ENCODE results near the gene NPAS1.

The NPAS1 gene, protein sequence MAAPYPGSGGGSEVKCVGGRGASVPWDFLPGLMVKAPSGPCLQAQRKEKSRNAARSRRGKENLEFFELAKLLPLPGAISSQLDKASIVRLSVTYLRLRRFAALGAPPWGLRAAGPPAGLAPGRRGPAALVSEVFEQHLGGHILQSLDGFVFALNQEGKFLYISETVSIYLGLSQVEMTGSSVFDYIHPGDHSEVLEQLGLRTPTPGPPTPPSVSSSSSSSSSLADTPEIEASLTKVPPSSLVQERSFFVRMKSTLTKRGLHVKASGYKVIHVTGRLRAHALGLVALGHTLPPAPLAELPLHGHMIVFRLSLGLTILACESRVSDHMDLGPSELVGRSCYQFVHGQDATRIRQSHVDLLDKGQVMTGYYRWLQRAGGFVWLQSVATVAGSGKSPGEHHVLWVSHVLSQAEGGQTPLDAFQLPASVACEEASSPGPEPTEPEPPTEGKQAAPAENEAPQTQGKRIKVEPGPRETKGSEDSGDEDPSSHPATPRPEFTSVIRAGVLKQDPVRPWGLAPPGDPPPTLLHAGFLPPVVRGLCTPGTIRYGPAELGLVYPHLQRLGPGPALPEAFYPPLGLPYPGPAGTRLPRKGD

DNA sequence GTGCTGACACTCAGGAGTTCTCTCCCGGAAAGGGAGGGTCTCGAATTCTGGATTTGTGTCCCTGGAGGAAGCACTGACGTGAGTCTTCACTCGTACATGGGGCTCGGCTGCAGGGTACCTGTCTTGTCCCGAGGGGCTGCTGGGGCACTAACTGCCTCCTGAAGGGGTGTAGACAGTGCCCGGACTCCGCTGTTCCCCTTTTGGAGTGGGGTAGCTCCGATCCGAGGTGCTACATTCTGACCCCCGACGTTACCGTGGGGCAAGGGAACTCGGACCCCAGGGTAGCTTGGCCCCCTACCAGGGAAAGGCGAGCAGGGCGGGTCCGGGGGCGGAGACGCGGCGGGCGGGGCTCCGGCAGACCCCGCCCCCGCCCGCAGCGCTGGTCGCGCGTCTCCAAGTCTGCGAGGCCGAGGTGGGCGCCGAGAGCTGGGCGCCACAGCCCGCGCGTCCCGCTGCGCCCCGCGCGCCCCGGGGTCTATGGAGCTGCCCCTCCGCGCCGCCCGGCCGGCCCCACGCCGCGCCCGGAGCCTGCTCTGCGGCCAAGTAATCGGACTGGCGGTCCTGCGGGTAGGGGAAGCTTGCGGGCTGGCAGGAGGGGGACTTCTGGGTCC is at the start of gene NPAS1:
Gene NPAS1, plus strand, starts transcription at position 407 of the 611 bp plus-strand sequence. CDS start 1,211 bp downstream, outside the sequence.
- no peak for DNase-seq

- no peak for DNase-seq
These were observed 48.8 kb upstream of the NPAS1 start for GRCh38 chr19:46970815-46971214.

DNA sequence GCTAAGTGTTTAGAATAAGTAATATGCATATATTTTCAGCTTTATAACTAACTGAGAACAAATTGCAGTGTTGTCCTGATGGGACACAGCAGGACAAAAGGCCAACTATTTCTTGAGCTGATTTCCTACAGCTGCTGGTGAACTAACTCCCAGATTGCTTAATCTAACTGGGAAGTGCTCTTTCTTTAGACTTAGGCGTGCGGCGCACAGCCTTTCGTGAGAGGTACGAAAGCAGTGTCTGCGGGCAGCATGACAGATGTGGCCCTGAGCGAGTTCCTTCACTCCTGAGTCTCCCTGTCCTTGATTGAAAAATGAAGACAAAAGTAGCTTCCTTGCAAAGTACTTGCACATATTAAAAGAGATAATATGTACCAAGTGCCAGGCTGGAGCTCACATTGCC is 47.3 kb upstream of the NPAS1 start:
- DNase-seq = no peak

DNA sequence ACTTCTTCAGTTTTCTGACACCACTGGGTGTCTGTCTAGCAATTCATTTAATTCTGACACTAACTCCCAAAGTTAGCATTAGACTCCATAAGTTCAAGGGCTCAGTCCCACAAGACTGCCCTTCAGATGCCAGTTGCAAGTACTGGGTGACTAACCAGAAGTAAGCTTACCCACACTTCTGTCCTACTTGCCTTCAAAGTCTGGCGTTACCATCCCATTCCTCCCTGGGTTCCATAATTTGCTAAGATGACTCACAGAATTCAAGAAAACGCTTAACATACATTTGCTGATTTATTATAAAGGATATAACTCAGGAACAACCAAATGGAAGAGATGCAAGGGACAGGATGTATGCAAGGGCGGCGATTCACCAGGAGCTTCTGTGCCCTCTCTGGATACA is 45.5 kb upstream of the NPAS1 start:
- no peak for DNase-seq

DNA sequence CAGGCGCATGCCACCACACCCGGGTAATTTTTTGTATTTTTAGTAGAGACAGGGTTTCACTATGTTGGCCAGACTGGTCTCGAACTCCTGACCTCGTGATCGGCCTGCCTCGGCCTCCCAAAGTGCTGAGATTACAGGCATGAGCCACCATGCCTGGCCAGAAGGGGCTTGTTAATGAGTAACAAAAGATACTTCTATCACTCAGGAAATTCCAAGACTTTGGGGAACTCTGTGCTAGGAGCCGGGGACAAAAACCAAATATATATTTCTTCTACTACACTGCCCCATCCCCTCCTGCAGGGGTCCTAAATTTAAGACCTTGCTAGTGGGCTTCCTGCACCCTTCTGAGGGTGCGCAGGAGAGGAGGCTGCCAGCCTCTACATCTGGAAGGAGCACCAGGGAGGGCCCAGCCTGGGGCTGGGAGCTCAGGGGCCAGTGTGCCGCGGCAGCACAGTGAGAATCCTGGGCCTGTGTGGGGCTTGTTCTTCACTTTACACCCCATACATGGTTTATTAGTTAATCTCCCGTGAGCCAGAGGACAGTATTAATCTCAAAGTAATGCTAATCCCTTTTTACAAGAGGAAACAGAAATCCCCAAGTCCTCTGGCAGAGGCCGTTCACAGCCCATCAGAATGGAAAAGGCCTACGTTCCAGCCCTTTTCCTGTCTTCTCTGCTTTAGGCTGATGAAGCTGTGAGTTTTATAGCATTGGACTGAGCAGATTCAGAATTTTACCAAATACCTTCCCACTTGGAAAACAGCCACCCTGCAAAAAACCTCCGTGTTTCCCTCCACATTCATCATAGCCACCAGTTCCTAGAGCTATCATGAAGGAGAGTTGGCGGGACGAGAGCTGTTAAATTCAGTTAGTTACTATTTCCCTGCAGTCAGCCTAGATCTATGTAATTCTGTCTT is 44.4 kb upstream of the NPAS1 start:
- DNase-seq = no peak

- DNase-seq = no peak
These were observed 43.5 kb upstream of the NPAS1 start for GRCh38 chr19:46975925-46976782.

DNA sequence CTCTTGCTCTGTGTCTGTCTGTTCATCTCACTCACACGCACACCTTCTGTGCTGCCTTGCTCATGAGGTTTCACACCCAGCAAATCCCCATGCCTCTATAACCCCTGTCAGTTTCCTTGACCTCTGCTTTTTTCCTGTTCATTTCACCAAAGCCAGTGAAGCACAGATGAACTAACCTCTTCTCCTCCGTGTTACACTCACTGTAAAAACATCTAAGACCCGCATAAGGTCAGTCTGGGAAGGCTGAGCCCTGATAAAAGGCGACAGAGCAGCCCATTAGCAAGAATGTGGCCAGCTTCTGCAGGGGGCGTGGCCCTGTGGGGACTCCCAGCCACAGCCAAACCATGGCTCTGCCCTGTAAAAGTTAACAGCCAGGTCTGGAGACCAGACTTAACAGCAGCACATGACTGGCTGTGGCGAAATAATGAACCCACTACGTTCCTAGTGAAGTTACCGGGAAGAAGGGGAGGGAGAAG is 42.8 kb upstream of the NPAS1 start:
- DNase-seq = no peak

DNA sequence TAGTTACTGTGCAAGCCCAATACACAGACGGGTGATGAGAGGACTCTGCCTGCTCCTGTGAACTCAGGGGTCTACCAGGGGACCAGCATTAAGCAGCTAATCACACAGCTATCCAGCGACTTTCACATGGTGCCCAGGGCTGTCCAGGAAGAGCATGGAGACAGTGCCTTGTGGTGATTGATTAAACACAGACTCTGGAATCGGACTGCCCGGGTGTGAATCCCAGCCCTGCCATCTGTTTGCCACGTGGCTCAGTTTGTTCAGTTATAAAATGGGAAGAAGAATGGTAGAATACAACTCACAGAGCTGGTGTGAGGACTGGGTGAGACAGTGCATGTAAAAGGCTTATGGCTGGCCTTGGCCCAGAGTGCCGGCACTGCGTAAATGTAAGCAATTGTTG is 42.1 kb upstream of the NPAS1 start:
- no peak for DNase-seq

DNA sequence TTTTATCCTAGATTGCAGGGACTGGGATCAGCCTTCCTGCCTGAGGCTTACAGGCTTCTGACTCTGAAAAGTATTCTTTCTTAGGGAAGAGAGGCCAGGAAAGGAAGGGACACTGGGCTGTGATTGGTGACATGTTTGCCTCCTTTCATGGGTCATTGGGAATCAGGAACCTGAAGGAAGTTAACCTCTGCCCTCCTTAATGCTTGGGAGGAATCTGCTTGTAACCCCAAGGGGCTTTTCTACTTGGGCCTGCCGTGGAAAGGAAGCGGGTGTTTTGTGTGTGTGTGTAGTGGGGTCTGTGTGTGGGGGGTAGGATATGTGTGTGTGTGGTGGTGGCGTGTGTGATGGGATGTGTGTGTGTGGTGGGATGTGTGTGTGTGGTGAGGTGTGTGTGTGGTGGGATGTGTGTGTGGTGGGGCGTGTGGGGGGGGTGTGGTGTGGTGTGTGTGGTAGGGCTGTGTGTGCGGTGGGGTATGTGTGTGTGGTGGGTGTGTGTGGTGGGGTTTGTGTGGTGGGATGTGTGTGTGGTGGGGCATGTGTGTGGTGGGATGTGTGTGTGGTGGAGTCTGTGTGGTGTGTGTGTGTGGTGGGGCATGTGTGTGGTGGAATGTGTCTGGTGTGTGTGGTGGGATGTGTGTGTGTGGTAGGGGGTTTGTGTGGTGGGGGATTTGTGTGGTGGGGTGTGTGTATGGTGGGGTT is 41.3 kb upstream of the NPAS1 start:
- DNase-seq = no peak

GRCh38 chr19:46979126-46980105 is 40.2 kb upstream of the NPAS1 start:
- DNase-seq = no peak

DNA sequence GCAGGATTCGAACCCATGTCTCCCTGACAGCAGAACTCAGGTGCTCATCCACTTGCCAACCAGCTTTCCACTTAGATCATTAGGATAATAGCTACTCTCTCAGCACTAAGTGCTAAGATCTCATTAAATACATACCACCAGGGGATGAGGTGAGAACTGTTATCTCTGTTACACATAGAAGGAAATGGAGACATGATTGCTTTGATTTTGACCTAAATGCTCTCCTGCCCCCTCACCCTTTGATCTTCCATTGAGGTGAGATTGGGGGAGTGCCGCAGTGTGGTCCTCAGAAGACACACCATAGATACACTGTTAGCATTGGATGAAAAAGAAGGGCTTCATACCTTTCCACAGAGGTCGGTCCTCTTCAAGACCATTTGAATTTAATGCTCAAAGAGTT is 38.9 kb upstream of the NPAS1 start:
- no peak for DNase-seq

DNA sequence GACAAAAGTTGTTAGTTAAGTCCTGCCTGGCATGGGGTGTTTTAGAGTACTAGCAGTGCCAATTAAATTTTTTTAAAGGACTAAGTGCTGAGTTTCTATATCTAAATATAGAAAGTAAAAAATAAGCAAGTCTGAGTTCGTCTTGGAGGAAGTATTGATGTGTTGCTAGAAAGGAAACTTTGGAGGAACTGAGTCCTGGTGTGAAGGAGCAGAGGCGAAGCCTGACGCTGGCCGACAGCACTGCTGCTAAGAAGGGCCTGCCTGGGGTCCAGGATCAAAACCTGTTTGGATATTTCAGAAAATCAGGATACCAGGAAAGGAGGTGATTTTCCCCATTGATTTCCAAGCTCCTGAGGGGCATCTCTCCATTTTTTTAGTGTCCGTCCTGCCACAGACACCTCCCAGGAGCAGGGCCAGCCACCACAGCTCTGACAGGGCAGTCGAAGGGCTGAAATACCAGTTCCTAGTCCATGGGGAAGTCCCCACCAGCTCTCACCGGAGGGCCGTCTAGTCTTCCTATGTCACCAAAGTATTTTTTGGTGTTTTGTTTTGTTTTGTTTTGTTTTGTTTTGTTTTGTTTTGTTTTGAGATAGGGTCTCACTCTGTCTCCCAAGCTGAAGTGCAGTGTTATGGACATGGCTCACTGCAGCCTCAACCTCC is 38.2 kb upstream of the NPAS1 start:
- DNase-seq = no peak

DNA sequence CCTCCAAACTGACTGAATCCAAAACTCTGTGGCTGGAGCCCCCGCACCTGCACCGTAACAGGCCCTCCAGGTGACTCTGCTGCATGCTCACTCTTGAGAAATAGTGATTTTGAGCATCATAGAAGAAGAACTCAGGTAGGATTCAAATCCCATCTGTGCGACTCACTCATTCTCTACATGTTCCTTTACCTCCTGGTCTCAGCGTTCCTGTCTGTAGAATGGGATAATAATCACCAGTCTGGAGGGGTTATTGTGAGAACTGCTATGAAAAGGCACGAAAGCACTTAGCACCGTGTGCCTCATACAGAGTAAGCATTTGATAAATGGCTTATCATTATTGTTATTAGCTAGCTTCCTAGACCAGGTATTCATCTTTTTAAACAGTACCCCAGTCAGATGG is 36.5 kb upstream of the NPAS1 start:
- DNase-seq = no peak

DNA sequence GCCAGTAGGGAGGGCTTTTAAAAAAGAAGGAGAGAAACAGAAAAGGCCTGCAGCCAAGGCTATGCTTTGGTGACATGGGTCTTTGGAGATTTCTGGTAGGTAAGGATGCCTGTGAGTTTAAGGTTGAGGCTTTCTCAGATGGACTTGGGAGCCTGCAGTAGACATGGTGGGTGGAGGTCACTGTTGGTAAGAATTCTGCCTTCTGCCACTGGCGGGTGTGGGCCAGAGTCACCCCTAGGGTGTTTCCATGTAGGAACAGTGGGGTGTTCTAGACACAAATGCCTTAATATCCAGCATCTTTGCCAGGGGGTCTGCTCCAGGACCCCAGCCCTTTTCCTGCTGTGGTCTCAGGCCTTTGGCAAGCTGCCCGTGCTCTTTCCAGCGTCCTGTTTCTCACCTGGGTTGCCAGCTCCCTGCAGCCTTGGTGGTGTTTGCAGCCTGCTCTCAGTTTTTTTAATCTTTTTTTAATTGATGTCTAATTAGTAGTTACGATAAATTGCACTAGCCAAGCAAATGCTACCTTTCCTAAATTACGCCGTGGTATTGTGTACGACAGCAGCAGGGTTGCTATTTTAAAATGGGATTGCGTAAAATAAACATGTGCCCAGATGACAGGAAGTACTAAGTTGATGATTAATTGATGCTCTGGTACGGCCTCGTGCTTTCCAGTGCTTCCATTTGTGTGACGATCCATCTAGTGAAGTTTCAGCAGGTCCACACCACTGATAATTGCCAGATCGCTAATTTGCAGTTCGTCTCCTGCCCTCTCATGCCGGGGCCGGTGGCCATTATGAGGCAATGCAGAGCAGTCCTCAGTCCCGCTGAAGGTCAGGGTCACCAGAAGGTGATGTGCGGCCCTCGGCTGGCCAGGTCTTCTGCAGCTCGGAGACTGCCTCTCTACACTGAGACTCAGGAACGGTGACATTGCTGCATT is 35.3 kb upstream of the NPAS1 start:
- DNase-seq = peak; percentile 45 to 55

DNA sequence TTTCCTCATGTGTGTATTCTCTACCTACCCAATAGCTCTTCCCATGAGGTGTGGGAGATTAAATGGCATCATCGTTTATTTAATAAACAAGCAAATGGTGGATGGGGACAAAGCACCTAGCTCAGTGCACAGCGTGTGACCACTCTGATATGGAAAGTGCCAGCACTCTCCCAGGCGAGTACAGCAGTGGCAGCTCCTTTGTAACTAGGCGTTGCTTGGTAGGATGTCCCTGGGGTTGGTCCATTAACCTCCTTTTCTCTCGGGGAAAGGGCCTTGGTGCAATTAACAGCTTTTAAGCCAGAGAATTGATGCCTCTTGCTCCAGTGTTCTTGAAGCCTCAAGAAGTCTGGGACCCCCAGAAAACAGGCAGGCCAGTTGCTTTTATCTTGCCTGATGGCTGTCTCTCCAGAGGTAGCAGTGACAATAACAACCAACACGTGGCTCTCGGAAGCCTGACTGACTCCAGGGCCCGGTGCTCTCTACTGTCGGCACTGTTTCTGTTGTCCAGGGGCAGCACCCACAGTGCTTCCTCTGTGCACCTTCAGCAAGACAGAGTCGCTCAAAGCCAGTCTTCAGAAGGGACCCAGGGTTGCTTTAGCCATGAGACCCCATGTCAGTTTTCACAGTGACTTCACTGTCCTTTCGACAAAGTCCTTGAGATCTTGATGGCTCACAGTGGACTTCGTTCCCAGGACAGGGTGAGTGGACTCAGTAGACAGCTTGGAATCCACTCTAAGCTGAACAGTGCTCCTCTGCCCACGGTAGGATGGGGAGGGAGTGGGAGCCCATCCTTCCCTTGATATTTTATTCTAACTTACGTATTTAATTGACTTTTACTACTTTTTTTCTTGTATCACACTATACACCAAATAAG is 33.9 kb upstream of the NPAS1 start:
- no peak for DNase-seq

DNA sequence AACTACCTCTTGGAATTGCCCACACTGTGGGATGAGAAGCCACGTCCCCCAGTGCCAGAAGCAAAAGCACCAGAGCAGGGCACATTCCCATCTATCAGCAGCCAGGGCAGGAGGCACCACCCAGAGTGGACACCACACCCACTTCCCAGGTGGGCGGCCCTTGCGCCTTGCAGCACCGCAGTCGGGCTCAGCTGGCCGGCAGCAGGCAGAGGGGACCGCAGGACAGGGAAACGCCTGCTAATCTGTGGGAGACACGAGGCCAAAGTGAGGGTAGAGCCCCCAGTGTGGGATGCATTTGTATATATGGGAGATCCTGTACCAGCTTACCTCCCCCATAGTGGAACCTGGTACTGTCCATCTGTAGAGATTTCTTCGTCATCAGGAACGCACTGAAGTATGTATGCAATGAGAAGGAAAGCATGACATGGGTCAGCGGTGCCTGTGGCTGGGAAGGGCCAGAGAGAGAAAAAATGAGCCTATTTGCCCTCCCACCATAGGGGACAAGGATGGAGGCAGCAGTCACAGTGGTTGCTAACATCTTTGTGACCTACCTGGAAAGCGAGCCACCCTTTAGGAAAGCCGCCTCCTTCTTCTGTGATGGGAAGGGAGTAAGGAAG is 30.9 kb upstream of the NPAS1 start:
- no peak for DNase-seq
